Measurements from ENCODE around the gene KCNC1.

GRCh38 chr11:17771841-17772401 lies 37.3 kb downstream of the KCNC1 start:
- TF ChIP-seq ETV6 (CRISPR knock-in tag; IDR thresholded peaks at IDR 0.05) (no peak), MXD4 (CRISPR knock-in tag; IDR thresholded peaks at IDR 0.05; ENCODE audit: borderline replicate concordance) (no peak), E2F5 (CRISPR knock-in tag; IDR thresholded peaks at IDR 0.05) (no peak), MLX (CRISPR knock-in tag; IDR thresholded peaks at IDR 0.05) (no peak), ZBTB21 (CRISPR knock-in tag; IDR thresholded peaks at IDR 0.05; ENCODE audit: borderline replicate concordance) (no peak), TEAD4 (CRISPR knock-in tag; IDR thresholded peaks at IDR 0.05) (no peak), ZNF219 (CRISPR knock-in tag; IDR thresholded peaks at IDR 0.05; ENCODE audit: borderline replicate concordance) (no peak), MAX (CRISPR knock-in tag; IDR thresholded peaks at IDR 0.05) (no peak), ATF3 (CRISPR knock-in tag; conservative IDR thresholded peaks at IDR 0.05) (no peak)
- TF ChIP-seq, protein P1, sequence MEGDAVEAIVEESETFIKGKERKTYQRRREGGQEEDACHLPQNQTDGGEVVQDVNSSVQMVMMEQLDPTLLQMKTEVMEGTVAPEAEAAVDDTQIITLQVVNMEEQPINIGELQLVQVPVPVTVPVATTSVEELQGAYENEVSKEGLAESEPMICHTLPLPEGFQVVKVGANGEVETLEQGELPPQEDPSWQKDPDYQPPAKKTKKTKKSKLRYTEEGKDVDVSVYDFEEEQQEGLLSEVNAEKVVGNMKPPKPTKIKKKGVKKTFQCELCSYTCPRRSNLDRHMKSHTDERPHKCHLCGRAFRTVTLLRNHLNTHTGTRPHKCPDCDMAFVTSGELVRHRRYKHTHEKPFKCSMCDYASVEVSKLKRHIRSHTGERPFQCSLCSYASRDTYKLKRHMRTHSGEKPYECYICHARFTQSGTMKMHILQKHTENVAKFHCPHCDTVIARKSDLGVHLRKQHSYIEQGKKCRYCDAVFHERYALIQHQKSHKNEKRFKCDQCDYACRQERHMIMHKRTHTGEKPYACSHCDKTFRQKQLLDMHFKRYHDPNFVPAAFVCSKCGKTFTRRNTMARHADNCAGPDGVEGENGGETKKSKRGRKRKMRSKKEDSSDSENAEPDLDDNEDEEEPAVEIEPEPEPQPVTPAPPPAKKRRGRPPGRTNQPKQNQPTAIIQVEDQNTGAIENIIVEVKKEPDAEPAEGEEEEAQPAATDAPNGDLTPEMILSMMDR (IDR thresholded peaks at IDR 0.05): no peak
- TF ChIP-seq, protein P2, sequence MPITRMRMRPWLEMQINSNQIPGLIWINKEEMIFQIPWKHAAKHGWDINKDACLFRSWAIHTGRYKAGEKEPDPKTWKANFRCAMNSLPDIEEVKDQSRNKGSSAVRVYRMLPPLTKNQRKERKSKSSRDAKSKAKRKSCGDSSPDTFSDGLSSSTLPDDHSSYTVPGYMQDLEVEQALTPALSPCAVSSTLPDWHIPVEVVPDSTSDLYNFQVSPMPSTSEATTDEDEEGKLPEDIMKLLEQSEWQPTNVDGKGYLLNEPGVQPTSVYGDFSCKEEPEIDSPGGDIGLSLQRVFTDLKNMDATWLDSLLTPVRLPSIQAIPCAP (CRISPR knock-in tag; IDR thresholded peaks at IDR 0.05): no peak
- TF ChIP-seq, protein P3, sequence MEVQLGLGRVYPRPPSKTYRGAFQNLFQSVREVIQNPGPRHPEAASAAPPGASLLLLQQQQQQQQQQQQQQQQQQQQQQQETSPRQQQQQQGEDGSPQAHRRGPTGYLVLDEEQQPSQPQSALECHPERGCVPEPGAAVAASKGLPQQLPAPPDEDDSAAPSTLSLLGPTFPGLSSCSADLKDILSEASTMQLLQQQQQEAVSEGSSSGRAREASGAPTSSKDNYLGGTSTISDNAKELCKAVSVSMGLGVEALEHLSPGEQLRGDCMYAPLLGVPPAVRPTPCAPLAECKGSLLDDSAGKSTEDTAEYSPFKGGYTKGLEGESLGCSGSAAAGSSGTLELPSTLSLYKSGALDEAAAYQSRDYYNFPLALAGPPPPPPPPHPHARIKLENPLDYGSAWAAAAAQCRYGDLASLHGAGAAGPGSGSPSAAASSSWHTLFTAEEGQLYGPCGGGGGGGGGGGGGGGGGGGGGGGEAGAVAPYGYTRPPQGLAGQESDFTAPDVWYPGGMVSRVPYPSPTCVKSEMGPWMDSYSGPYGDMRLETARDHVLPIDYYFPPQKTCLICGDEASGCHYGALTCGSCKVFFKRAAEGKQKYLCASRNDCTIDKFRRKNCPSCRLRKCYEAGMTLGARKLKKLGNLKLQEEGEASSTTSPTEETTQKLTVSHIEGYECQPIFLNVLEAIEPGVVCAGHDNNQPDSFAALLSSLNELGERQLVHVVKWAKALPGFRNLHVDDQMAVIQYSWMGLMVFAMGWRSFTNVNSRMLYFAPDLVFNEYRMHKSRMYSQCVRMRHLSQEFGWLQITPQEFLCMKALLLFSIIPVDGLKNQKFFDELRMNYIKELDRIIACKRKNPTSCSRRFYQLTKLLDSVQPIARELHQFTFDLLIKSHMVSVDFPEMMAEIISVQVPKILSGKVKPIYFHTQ (CRISPR knock-in tag; IDR thresholded peaks at IDR 0.05): no peak
